IMR-90 (cell line): Measurements from ENCODE around the gene PLPP6. TPM values are rescaled to one million over a fixed set of nuclear protein-coding genes. Genes with fewer than 3 reads are reported as not detected.

Experiments used
- ATAC-seq: fragments of 200-7000 bp; cut with Tn5 transposase; 2 replicates; pipeline ENCODE4 v1.9.1; 2020; ENCODE audit warnings: low read depth, mild to moderate bottlenecking, moderate library complexity
- BruUV-seq: library from RNA; stranded (reverse); fragments of 400-500 nt; replicated peaks from 2 replicates; lab custom pipeline; 2021; lab: Mats Ljungman, UMichigan
- CTCF ChIA-PET: fragments of 300-600 bp; formaldehyde crosslinking; extraction: SDS; loops from one replicate; lab custom pipeline; 2021; ENCODE audit warnings: antibody characterized with exemption; lab: Yijun Ruan, JAX
- POLR2A ChIA-PET: fragments of 300-600 bp; sonication (Branson Sonifier 250); formaldehyde crosslinking; loops from one replicate; lab custom pipeline; 2022; ENCODE audit warnings: antibody characterized with exemption; ENCODE audit not compliant: unreplicated experiment; lab: Charles Lee
- DNase-seq: peaks from one replicate; pipeline ENCODE4 v3.0.0; 2013
- H2AFZ ChIP-seq: replicated peaks from 2 replicates; pipeline ENCODE3; 2013; ENCODE audit warnings: low read length, mild to moderate bottlenecking; ENCODE audit not compliant: poor library complexity
- H2AK5ac ChIP-seq: 2 replicates; pipeline ENCODE4 v1.6.1; 2013; ENCODE audit warnings: low read depth, low read length, inconsistent platforms
- H2AK9ac ChIP-seq: replicated peaks from 2 replicates; pipeline ENCODE3; 2013; ENCODE audit warnings: mild to moderate bottlenecking, low read depth, low read length, moderate library complexity; ENCODE audit not compliant: poor library complexity
- H2BK120ac ChIP-seq: 2 replicates; pipeline ENCODE4 v1.6.1; 2013; ENCODE audit warnings: low read depth, low read length, inconsistent platforms
- H2BK15ac ChIP-seq: 3 replicates; pipeline ENCODE4 v1.6.1; 2013; ENCODE audit warnings: low read depth, low read length, inconsistent platforms
- H2BK20ac ChIP-seq: 2 replicates; pipeline ENCODE4 v1.6.1; 2013; ENCODE audit warnings: low read depth, mild to moderate bottlenecking, inconsistent platforms, low read length, moderate library complexity
- H2BK5ac ChIP-seq: 2 replicates; pipeline ENCODE4 v1.6.1; 2013; ENCODE audit warnings: mild to moderate bottlenecking, low read depth, low read length, inconsistent platforms; ENCODE audit not compliant: poor library complexity, severe bottlenecking
- H3K14ac ChIP-seq: replicated peaks from 2 replicates; pipeline ENCODE4 v1.6.1; 2013; ENCODE audit warnings: low read depth, low read length, inconsistent platforms
- H3K18ac ChIP-seq: 2 replicates; pipeline ENCODE4 v1.6.1; 2013; ENCODE audit warnings: low read depth, low read length, control low read depth
- H3K23ac ChIP-seq: 2 replicates; pipeline ENCODE4 v1.6.1; 2013; ENCODE audit warnings: low read depth, low read length, inconsistent platforms
- H3K27ac ChIP-seq: 2 replicates; pipeline ENCODE4 v1.5.1; 2013; ENCODE audit warnings: mild to moderate bottlenecking, control low read depth, low read length; ENCODE audit not compliant: insufficient read depth
- H3K27me3 ChIP-seq: 2 replicates; pipeline ENCODE4 v1.6.1; 2013; ENCODE audit warnings: low read length; ENCODE audit not compliant: control insufficient read depth, insufficient read depth
- H3K36me3 ChIP-seq: 2 replicates; pipeline ENCODE4 v1.6.1; 2013; ENCODE audit warnings: low read length, mixed read lengths; ENCODE audit not compliant: control insufficient read depth, insufficient read depth
- H3K4ac ChIP-seq: 2 replicates; pipeline ENCODE4 v1.6.1; 2013; ENCODE audit warnings: low read depth, low read length, inconsistent platforms
- H3K4me1 ChIP-seq: 2 replicates; pipeline ENCODE4 v1.6.1; 2013; ENCODE audit warnings: low read length, mixed read lengths; ENCODE audit not compliant: control insufficient read depth, insufficient read depth
- H3K4me2 ChIP-seq: 2 replicates; pipeline ENCODE4 v1.6.1; 2013; ENCODE audit warnings: low read depth, mild to moderate bottlenecking, control low read depth, low read length, moderate library complexity
- H3K4me3 ChIP-seq: 2 replicates; pipeline ENCODE4 v1.5.1; 2013; ENCODE audit warnings: low read depth, mild to moderate bottlenecking, control low read depth, low read length, moderate library complexity; ENCODE audit not compliant: insufficient read depth
- H3K56ac ChIP-seq: 2 replicates; pipeline ENCODE4 v1.6.1; 2013; ENCODE audit warnings: low read length, inconsistent platforms; ENCODE audit not compliant: insufficient read depth; ENCODE audit errors: extremely low read depth
- H3K79me1 ChIP-seq, 2 experiments: 2 replicates each; pipeline ENCODE4 v1.6.1; 2013; ENCODE audit warnings: low read length in 2 of 2, inconsistent platforms in 1 of 2, low read depth in 1 of 2
- H3K9ac ChIP-seq: 2 replicates; pipeline ENCODE4 v1.6.1; 2013; ENCODE audit warnings: low read depth, low read length, control low read depth
- H3K9me1 ChIP-seq: 2 replicates; pipeline ENCODE4 v1.6.1; 2013; ENCODE audit warnings: low read length, inconsistent platforms; ENCODE audit not compliant: insufficient read depth
- H3K9me3 ChIP-seq: 2 replicates; pipeline ENCODE4 v1.6.1; 2013; ENCODE audit warnings: low read length; ENCODE audit not compliant: control insufficient read depth, insufficient read depth
- H4K20me1 ChIP-seq: 2 replicates; pipeline ENCODE4 v1.6.1; 2013; ENCODE audit warnings: low read length, inconsistent platforms; ENCODE audit not compliant: insufficient read depth
- H4K5ac ChIP-seq: 2 replicates; pipeline ENCODE4 v1.6.1; 2013; ENCODE audit warnings: mild to moderate bottlenecking, low read depth, low read length, control low read depth
- H4K8ac ChIP-seq, 2 experiments: 2 replicates each; pipeline ENCODE4 v1.6.1; 2013; ENCODE audit warnings: low read depth in 2 of 2, low read length in 2 of 2, control low read depth in 1 of 2, inconsistent platforms in 1 of 2
- H4K91ac ChIP-seq: 2 replicates; pipeline ENCODE4 v1.6.1; 2013; ENCODE audit warnings: low read depth, low read length, inconsistent platforms; ENCODE audit not compliant: insufficient read depth
- MXI1 ChIP-seq: IDR thresholded peaks from 2 replicates; pipeline ENCODE4 v1.6.1; 2012; ENCODE audit warnings: low read depth, mild to moderate bottlenecking, low read length, moderate library complexity, borderline replicate concordance
- WGBS, 2 experiments: methylation state at CpG; one replicate each; pipeline versions ENCODE4 v1.1.5 to v1.1.7; 2013; ENCODE audit warnings: missing lambda C conversion rate in 2 of 2; ENCODE audit not compliant: insufficient read length in 1 of 2; ENCODE audit errors: extremely low coverage in 2 of 2; 5-methylcytosine and 5-hydroxymethylcytosine counted together
- dilution Hi-C: fragments of 300-500 bp; cut with HindIII; formaldehyde crosslinking; loops from one replicate; pipeline ENCODE4 v1.14.3; 2018; ENCODE audit warnings: low sequenced_read_pairs; ENCODE audit not compliant: unreplicated experiment
- in situ Hi-C: fragments of 300-500 bp; cut with MboI; formaldehyde crosslinking; loops from 3 replicates; pipeline ENCODE4 v1.14.3; 2019; ENCODE audit warnings: low sequenced_read_pairs, inconsistent platforms, mixed read lengths
- intact Hi-C: fragments of 100-400 bp; cut with micrococcal nuclease; formaldehyde crosslinking; loops from 2 replicates; pipeline ENCODE4 v1.10.0; 2022
- polyA plus RNA-seq, 3 experiments: library from polyadenylated mRNA; depleted of rRNA; stranded (reverse); fragments of >200 nt; gene quantifications; 2 replicates each; pipeline ENCODE4 v1.2.3, GENCODE V29; 2012; ENCODE audit warnings: low replicate concordance in 1 of 3
- total RNA-seq: library from RNA; depleted of rRNA; stranded (reverse); fragments of >200 nt; gene quantifications from 2 replicates; pipeline ENCODE4 v1.2.3, GENCODE V29; 2012

Gene PLPP6
- total and polyA plus RNA-seq, 2 of the 4 experiments (the other 2 are of a cell fraction): 3.4 to 5.9 TPM

DNA sequence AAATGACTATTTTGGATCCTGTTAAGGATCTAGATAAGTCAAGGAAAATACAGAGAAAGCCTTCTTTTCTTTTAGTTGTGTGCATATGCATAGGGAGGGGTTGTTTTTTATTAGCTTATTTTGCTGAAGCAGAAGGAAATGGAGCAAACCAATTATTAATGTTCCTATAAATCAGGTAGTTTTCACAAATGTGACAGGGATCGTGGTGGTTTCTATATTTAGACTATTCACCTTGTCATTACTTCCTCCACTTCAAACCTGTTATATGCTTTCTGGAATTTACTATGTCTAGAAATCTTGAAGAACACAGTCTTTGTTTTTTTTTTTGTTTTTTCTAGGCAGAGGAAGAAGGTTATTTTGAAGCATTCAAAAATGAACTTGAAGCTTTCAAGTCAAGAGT, 39.4 kb downstream of the PLPP6 start:
- H3K27ac ChIP-seq: no peak overlapping the region
- no peak overlapping the region for H2AFZ ChIP-seq
- dilution Hi-C loops (no loop called here), in situ Hi-C loops (no loop called here), intact Hi-C loops (no loop called here)
- no peak overlapping the region for H3K14ac ChIP-seq
- ATAC-seq (no peak), DNase-seq (no peak)
- no peak overlapping the region for H4K8ac ChIP-seq
- no CpG with 5 or more reads among the region's 1 CpG for WGBS, 2 experiments
- H3K23ac ChIP-seq: no peak overlapping the region
- H4K20me1 ChIP-seq: 0 out of 2 replicates have a peak, but pooled peaks cover 3% of the 10 kb centered on the region
- H3K4me3 ChIP-seq: no peak overlapping the region
- no peak overlapping the region for H2BK20ac ChIP-seq
- H4K91ac ChIP-seq: no peak overlapping the region
- H3K27me3 ChIP-seq: no peaks in the 10 kb centered on the region
- H3K4me1 ChIP-seq: peaks cover 3% of the 10 kb centered on the region; the same call in 1 of the 2 replicates
- peaks cover 2 to 5% of the 10 kb centered on the region in 2 experiments; a peak in 2 of 4 replicates for H3K79me1 ChIP-seq
- no peaks in the 10 kb centered on the region for H3K9me3 ChIP-seq
- TF ChIP-seq MXI1: no peak
- H2AK5ac ChIP-seq: no peak overlapping the region
- H2AK9ac ChIP-seq: no peak overlapping the region
- no peak overlapping the region for H3K4me2 ChIP-seq
- ChIA-PET POLR2A (no interaction called here), CTCF (no interaction called here)
- peaks cover 7% of the 10 kb centered on the region for H3K36me3 ChIP-seq
- no peak overlapping the region for H3K4ac ChIP-seq
- H3K56ac ChIP-seq: no peak overlapping the region
- H3K9me1 ChIP-seq: no peaks in the 10 kb centered on the region
- H4K5ac ChIP-seq: no peak overlapping the region
- no peak overlapping the region for H2BK120ac ChIP-seq
- H3K9ac ChIP-seq: no peak overlapping the region
- BruUV-seq: no TSS peak
- H2BK5ac ChIP-seq: no peak overlapping the region
- H3K18ac ChIP-seq: no peak overlapping the region
- no peak overlapping the region for H2BK15ac ChIP-seq
